NCI-H146 (cell line): Measurements from ENCODE around the gene OR4N2.
"Not testable (repeated sequence)": the region's sequence is repeated elsewhere in the genome, so short reads cannot be mapped to it uniquely, and the experiment has no call there.

Experiments used
- DNase-seq: peaks from one replicate; lab custom pipeline; 2025; lab: John Stamatoyannopoulos, UW

Gene OR4N2

GRCh38 chr14:19834203-19834848 lies 30.8 kb downstream of the OR4N2 start:
- not testable (repeated sequence) for DNase-seq

DNA sequence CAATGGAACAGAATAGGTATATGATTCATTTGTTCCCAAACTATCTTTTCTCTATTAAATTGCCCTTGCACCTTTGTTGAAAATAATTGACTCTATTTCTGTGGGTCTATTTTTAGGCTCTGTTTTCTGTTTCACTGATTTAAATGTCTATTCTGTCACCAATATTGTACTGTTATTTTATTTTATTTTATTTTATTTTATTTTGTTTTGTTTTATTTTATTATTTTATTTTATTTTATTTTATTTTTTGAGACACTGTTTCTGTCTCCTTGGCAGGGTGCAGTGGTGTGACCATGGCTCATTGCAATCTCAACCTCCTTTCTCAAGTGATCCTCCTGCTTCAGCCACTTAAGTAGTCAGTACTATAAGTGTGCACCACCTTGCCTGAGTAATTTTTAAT lies 34.9 kb downstream of the OR4N2 start:
- no peak for DNase-seq

DNA sequence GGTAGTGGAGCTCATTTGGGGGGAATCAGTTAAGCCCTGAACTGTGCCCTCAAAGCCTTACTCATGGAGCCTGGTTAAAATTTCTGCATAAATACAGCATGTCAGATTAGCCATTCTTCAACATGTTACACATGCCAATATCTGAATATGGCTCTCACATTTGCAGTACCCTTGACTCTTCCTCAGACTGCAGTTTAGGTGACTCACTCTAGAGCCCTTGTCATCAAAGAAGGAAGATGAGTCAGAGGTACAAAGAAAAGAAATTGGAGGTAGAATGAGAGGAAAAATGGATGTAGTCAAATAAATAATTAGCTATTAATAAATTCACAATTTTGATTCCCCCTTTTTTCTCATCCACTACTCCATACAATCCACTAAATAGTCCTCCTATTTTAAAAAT lies 47.8 kb downstream of the OR4N2 start:
- no peak for DNase-seq

DNA sequence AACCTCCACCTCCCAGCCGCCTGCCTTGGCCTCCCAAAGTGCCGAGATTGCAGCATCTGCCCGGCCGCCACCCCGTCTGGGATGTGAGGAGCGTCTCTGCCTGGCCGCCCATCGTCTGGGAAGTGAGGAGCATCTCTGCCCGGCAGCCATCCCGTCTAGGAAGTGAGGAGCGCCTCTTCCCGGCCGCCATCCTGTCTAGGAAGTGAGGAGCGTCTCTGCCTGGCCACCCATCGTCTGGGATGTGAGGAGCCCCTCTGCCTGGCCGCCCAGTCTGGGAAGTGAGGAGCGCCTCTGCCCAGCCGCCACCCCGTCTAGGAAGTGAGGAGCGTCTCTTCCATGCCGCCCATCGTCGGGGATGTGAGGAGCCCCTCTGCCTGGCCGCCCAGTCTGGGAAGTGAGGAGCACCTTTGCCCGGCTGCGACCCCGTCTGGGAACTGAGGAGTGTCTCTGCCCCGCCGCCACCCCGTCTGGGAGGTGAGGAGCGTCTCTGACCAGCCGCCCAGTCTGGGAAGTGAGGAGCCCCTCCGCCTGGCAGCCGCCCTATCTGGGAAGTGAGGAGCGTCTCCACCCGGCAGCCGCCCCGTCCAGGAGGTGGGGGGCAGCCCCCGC lies 62.6 kb downstream of the OR4N2 start:
- DNase-seq, result not testable (repeated sequence)

DNA sequence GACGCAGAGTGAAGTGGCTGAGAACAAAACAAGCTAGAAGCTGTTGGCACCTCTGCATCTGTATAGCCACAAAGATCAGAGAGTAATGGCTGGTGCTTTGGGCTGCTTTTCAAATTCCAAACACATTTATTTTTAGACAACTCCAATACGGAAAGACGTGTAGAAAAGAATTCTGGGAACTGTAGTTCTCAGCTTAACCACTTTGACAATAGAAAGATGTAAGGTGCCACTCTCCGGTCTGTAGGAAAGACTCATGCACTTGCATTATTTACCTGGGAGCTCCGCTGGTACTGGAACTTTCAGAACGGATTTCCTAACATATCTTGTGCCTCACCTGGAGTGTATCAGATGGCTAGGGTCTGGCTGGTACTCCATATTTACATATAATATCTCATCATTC lies 69.6 kb downstream of the OR4N2 start:
- DNase-seq, result no peak

GRCh38 chr14:19874842-19875241 lies 71.3 kb downstream of the OR4N2 start, which contains the start of gene OR4K2:
Gene OR4K2 (plus strand): TSS chr14:19875142. CDS start chr14:19876268, 1,126 bp downstream.
- DNase-seq, result no peak

- DNase-seq, result peak; percentile 4
Measured at GRCh38 chr14:19878029-19878642, 74.6 kb downstream of the OR4N2 start.
